ENCODE measurements around the gene LPP. TPM values are rescaled to one million over a fixed set of nuclear protein-coding genes. Genes with fewer than 3 reads are reported as not detected.
"Not testable (repeated sequence)": the region's sequence is repeated elsewhere in the genome, so short reads cannot be mapped to it uniquely, and the experiment has no call there.

LPP gene
- 10 to 100 TPM; 13.4 to 16.5 TPM for total RNA-seq

GRCh38 chr3:188154014-188154808, at the start of gene LPP:
TSS of gene LPP (plus strand) at chr3:188154157. CDS start at chr3:188406121, 251,964 bp downstream.
- CTCF ChIA-PET, result interaction anchor here (1.0 to 1.8 kb wide), 7 partner anchors 10 to 415 kb away, joined by 3 to 6 read pairs (median 4); no protein-coding TSS in a partner anchor
- POLR2A ChIA-PET, result interaction anchor here (0.6 to 2.3 kb wide), 6 partner anchors 10 to 414 kb away, joined by 3 to 9 read pairs (median 3); partner anchors contain the start of gene BCL6

- POLR2A ChIA-PET, result no interaction called here
- CTCF ChIA-PET, result no interaction called here
Measured at GRCh38 chr3:188106006-188106405, 48.0 kb upstream of the LPP start.

- ChIA-PET POLR2A (no interaction called here), CTCF (no interaction called here)
Measured at GRCh38 chr3:188106454-188106853, 47.5 kb upstream of the LPP start.

- ChIA-PET CTCF (no interaction called here), POLR2A (no interaction called here)
Measured at GRCh38 chr3:188106887-188107830, 46.8 kb upstream of the LPP start.

GRCh38 chr3:188108703-188109412, 45.1 kb upstream of the LPP start:
- CTCF ChIA-PET, result no interaction called here
- POLR2A ChIA-PET, result no interaction called here

GRCh38 chr3:188111002-188111584, 42.9 kb upstream of the LPP start:
- ChIA-PET POLR2A (no interaction called here), CTCF (interaction anchor here (1.7 kb wide), 1 partner anchor 10 kb away, joined by 4 read pairs; no protein-coding TSS in a partner anchor)

- CTCF ChIA-PET, result no interaction called here
- POLR2A ChIA-PET, result no interaction called here
Measured at GRCh38 chr3:188113756-188114155, 40.2 kb upstream of the LPP start.

- POLR2A ChIA-PET, result no interaction called here
- CTCF ChIA-PET, result no interaction called here
Measured at GRCh38 chr3:188119846-188120245, 34.1 kb upstream of the LPP start.

- ChIA-PET CTCF (no interaction called here), POLR2A (no interaction called here)
Measured at GRCh38 chr3:188122571-188123169, 31.3 kb upstream of the LPP start.

- ChIA-PET CTCF (no interaction called here), POLR2A (no interaction called here)
Measured at GRCh38 chr3:188123170-188123905, 30.6 kb upstream of the LPP start.

GRCh38 chr3:188124184-188124583, 29.8 kb upstream of the LPP start:
- POLR2A ChIA-PET, result interaction anchor here (0.6 kb wide), 1 partner anchor 382 kb away, joined by 9 read pairs; no protein-coding TSS in a partner anchor
- CTCF ChIA-PET, result no interaction called here

- POLR2A ChIA-PET, result no interaction called here
- CTCF ChIA-PET, result no interaction called here
Measured at GRCh38 chr3:188125076-188125475, 28.9 kb upstream of the LPP start.

GRCh38 chr3:188126276-188126675, 27.7 kb upstream of the LPP start:
- CTCF ChIA-PET, result no interaction called here
- POLR2A ChIA-PET, result no interaction called here

GRCh38 chr3:188126934-188127333, 27.0 kb upstream of the LPP start:
- ChIA-PET CTCF (no interaction called here), POLR2A (no interaction called here)

GRCh38 chr3:188128905-188129304, 25.1 kb upstream of the LPP start:
- ChIA-PET POLR2A (no interaction called here), CTCF (no interaction called here)

GRCh38 chr3:188131023-188131422, 22.9 kb upstream of the LPP start:
- POLR2A ChIA-PET, result not testable (repeated sequence)
- CTCF ChIA-PET, result interaction anchor here (0.7 kb wide), 1 partner anchor 124 kb away, joined by 4 read pairs; no protein-coding TSS in a partner anchor

GRCh38 chr3:188133219-188133618, 20.7 kb upstream of the LPP start:
- POLR2A ChIA-PET, result no interaction called here

GRCh38 chr3:188133646-188134045, 20.3 kb upstream of the LPP start:
- POLR2A ChIA-PET, result no interaction called here
- CTCF ChIA-PET, result no interaction called here

More at GRCh38 chr3:188133219-188133618, 20.7 kb upstream of the LPP start:
- CTCF ChIA-PET, result no interaction called here

GRCh38 chr3:188134079-188134478, 19.9 kb upstream of the LPP start:
- ChIA-PET POLR2A (no interaction called here), CTCF (no interaction called here)
